Adrenal gland (tissue), 5 donors: ENCODE results near the gene SAXO2.
"Not testable (repeated sequence)": the region's sequence is repeated elsewhere in the genome, so short reads cannot be mapped to it uniquely, and the experiment has no call there.

Experiments
- CTCF ChIP-seq, 6 experiments: fragments of 450-650 bp in 4 of 6; fragments of 200-600 bp in 2 of 6; sonication (generic) in 1 of 6; IDR thresholded peaks; 1 replicate in 5 of 6; 2 replicates in 1 of 6; pipeline versions ENCODE4 v1.5.1 to v1.8.0; 2016 to 2021; ENCODE audit warnings: antibody characterized with exemption in 6 of 6, mild to moderate bottlenecking in 2 of 6, moderate library complexity in 1 of 6
- POLR2A ChIP-seq, 2 donors: fragments of 450-650 bp; IDR thresholded peaks; one replicate each; pipeline ENCODE4 v1.6.1; 2017; ENCODE audit warnings: antibody characterized with exemption in 2 of 2, mild to moderate bottlenecking in 2 of 2, moderate library complexity in 1 of 2
- donor health status: DM: no; HTN: no; CAD: no.

GRCh38 chr15:82286475-82286874, 23.9 kb downstream of the SAXO2 start:
- not testable (repeated sequence) for TF ChIP-seq POLR2A, CTCF (IDR thresholded peaks at IDR 0.05)
